Esophagus muscularis mucosa (tissue), 3 donors: Measurements from ENCODE around the gene SERPINI2.

Experiments
- POLR2A ChIP-seq: fragments of 450-650 bp; IDR thresholded peaks from one replicate; pipeline ENCODE4 v1.6.1; 2017; ENCODE audit warnings: antibody characterized with exemption, moderate library complexity, mild to moderate bottlenecking, low read depth
- TF ChIP-seq, protein P1 (sequence below), 3 experiments: fragments of 200-600 bp in 2 of 3; fragments of 450-650 bp in 1 of 3; sonication (generic) in 2 of 3; IDR thresholded peaks; one replicate each; pipeline ENCODE4 v1.5.1; 2017 to 2019; ENCODE audit warnings: antibody characterized with exemption in 3 of 3, mild to moderate bottlenecking in 2 of 3, moderate library complexity in 1 of 3

DNA sequence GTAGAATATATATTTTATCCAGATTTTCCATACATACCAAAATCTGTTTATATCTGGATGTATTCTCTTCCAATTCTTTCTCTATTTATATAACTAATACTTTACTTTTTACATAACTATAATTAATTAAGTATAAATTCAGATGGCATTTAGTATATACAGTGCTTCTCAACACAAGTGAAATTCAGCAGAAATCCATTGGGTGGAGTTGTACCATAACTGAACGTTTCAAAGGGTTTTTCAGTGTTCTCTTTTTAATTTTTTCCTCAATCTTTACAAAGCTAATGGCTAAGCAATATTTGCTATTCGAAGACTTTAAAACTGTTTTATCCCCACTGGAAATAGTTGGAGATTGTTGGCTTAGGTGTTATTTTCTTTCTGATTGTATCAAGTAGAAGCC, 79.8 kb downstream of the SERPINI2 start:
- TF ChIP-seq, protein P1, sequence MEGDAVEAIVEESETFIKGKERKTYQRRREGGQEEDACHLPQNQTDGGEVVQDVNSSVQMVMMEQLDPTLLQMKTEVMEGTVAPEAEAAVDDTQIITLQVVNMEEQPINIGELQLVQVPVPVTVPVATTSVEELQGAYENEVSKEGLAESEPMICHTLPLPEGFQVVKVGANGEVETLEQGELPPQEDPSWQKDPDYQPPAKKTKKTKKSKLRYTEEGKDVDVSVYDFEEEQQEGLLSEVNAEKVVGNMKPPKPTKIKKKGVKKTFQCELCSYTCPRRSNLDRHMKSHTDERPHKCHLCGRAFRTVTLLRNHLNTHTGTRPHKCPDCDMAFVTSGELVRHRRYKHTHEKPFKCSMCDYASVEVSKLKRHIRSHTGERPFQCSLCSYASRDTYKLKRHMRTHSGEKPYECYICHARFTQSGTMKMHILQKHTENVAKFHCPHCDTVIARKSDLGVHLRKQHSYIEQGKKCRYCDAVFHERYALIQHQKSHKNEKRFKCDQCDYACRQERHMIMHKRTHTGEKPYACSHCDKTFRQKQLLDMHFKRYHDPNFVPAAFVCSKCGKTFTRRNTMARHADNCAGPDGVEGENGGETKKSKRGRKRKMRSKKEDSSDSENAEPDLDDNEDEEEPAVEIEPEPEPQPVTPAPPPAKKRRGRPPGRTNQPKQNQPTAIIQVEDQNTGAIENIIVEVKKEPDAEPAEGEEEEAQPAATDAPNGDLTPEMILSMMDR (IDR thresholded peaks at IDR 0.05): peak in 1 of 3 experiments; percentile 2
- TF ChIP-seq POLR2A: no peak
